ENCODE measurements around the gene LPIN1.
"Not testable (repeated sequence)": the region's sequence is repeated elsewhere in the genome, so short reads cannot be mapped to it uniquely, and the experiment has no call there.

The LPIN1 gene

DNA sequence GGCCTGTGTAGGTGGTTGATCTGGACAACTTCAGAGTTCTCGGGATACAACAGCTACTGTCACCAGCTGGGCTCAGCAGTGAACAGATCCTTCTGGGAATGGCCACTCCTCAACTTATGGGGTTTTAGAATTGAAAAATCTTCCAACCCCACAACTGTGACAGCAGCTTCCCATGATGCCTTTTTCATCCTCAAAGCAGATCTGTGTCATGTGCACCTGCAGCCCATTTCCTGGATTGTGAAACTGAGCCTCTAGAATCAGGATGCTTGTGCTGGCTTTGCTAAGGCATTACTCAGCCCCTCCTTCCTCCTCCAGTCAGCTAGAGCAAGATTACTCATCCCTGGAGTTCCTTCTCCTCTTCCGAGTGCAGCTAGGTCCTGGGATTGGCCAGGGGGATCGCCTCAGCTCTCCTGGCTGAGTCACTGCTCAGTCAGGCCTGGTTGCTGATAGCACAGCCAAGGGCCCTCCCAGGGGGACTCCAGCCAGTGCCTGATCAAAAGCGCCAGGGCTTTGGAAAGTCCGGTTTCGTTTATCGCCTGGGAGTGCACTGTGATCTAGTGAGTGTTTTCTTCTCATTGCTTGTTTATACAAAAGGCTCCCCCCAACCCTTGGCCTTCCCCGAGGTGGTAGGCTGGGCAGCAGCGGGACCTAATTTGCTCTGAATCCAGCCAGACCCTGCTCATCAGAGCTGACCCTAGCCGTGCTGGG, 2.4 kb upstream of the LPIN1 start:
- DNase-seq (ENCODE audit: low read depth in 2 of 2) = peak; percentile 98

- DNase-seq (ENCODE audit: low read depth in 2 of 2) = no peak
These were observed 1.6 kb upstream of the LPIN1 start for GRCh38 chr2:11744631-11745394.

DNA sequence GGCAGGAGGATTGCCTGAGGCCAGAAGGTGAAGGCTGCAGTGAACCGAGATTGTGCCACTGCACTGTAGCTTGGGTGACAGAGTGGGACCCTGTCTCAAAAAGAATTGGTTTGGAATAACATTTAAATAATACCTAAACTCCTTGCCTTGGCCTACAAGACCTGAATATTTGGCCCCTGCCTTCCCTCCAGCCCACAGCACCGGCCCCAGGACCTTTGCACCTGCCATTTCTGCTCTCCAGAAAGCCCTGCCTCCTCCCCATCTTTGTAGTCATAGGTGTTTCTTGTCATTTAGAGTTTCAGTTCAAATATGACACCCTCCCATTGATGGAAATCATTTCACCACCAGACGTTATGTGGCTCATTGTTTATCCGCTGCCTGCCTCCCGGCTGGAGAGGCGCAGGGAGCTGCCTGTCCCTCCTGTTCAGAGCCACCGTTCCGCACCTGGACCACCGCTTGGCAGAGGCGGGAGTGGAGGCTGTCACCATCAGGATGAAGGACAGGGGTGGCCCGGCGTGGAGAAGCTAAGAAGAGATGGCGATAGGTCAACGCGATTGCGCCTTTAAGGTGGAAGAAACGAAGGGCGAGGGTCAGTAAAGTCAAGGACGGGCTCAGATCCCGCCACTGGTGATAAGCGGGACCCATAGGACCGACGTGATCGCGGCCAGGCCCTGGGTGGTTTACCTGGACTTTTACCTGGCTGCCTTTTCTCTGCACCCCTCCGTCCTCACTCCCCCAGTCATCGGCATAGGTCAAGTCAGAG, 638 bp upstream of the LPIN1 start:
- DNase-seq (ENCODE audit: low read depth in 2 of 2) = no peak

GRCh38 chr2:11746807-11747459, 501 bp downstream of the LPIN1 start:
- DNase-seq (ENCODE audit: low read depth in 2 of 2) = no peak

DNA sequence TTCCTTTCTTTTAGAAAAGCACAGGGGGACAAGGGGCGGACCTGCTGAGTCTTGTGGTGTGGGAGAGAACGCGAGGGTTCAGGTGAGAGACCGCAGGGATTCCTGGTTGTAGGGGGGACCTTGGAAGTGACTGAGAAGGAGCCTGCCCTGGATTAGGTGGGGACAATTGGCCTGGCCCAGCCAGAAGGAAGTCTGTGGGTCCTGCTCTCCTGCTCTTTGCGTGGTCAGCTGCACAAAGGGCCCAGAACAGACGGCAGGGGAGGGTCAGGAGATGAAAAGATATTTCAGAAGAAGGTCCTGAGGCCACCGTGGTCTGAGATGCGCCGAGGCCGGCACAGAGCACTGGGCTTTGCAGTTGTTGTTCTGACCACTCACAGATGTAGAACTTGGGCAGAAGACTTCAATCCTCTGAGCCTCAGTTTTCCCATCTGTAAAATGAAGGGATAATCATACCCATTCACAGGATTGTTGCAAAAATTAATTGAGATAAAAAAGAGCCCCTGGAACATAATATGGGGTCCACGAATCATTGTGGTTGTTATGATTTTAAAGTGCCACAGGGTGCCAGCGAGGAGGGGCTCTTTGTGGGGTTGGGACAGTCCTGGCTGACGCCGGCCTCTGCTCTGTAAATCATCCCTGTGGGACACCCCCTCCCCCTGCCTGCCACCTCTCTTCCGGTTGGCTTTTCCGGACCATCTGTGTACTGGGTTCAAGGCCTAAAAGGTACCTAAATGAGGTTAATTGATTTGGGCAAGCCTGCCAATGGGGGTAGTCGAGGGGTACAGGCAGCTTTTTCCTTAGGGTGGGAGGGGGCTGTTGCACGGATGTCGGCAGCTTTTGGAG, 1.8 kb downstream of the LPIN1 start:
- DNase-seq (ENCODE audit: low read depth in 2 of 2) = no peak

- no peak for DNase-seq (ENCODE audit: low read depth in 2 of 2)
These were observed 2.6 kb downstream of the LPIN1 start for GRCh38 chr2:11748861-11749645.

- no peak for DNase-seq (ENCODE audit: low read depth in 2 of 2)
These were observed 3.4 kb downstream of the LPIN1 start for GRCh38 chr2:11749646-11750349.

DNA sequence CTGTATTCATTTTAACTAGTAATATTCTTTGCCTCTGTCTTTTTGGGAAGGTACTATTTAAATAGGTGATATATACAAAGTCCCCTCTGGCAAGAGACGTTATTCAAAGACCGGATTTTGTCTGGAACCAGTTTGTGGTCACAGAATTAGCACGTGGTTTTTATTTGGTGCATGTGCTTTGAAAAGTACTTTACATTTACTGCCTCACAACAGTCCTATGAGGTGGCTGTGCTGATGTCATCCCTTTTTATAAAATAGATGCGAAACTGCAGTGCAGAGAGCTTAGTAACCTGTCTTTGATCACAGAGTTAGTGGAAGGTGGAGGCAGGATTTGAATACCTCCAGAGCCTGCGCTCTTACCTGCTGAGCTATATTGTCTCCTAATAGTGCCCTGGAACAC, 4.0 kb downstream of the LPIN1 start:
- no peak for DNase-seq (ENCODE audit: low read depth in 2 of 2)

DNA sequence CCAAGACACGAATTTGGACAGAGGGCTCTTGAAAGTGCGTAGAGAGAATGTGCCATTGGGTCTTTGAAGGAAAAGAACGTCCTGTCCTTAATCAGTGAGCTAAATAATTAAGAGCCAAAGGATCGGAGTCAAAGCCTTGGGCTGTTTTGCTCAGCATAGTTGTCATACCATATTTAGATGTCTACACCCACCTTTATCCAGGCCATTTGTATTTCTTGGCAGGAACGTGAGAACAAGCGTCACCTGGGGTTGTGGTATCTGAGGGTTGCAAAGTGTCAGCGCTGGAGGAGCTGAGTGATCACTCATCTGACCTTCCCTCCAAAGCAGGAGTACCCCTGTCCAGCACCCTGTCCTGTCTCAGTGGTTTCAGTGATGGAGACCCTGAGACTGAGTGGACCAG, 4.5 kb downstream of the LPIN1 start:
- no peak for DNase-seq (ENCODE audit: low read depth in 2 of 2)

GRCh38 chr2:11752906-11753305, 6.5 kb downstream of the LPIN1 start:
- DNase-seq (ENCODE audit: low read depth in 2 of 2) = no peak

DNA sequence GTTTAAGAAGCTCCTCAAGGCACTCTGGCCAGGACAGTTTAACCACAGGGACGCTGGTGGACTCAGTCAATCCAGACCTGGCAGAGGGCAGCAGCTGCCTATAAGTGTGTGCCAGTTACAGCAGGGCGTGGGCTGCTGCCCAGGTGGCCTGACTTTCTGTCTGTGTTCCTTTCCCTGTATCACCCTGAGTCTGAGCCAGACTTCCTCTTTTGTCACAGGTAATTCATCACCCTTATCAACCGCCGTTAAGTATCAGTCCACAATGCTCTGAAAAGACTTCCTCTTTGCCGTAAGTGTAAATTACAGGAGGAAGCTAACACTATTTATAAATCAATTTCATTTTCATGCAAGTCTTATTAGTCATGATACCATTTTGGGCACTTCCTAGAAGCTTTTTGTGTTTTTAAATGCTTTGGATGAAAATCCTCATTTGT, 7.0 kb downstream of the LPIN1 start:
- DNase-seq (ENCODE audit: low read depth in 2 of 2) = no peak

- DNase-seq (ENCODE audit: low read depth in 2 of 2) = no peak
These were observed 7.7 kb downstream of the LPIN1 start for GRCh38 chr2:11753886-11754699.

- no peak for DNase-seq (ENCODE audit: low read depth in 2 of 2)
These were observed 8.2 kb downstream of the LPIN1 start for GRCh38 chr2:11754700-11755015.

- DNase-seq (ENCODE audit: low read depth in 2 of 2) = no peak
These were observed 10.7 kb downstream of the LPIN1 start for GRCh38 chr2:11757101-11757500.

DNA sequence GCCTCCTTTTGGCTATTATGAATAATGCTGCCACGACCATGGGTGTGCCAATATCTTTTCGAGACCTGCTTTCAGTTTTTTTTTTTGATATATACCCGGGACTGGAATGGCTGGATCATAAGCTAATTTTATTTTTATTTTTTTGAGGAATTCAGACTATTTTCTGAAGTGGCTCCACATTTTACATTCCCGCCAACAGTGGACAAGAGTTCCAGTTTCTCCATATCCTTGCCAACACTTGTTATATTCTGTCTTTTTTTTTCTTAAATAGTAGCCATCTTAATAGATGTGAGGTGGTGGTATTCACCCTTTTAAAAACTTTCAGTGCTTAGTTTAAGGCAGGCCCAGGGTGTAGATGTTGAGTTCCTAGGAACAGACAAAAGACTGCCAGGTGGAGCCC, 11.8 kb downstream of the LPIN1 start:
- DNase-seq (ENCODE audit: low read depth in 2 of 2) = no peak

DNA sequence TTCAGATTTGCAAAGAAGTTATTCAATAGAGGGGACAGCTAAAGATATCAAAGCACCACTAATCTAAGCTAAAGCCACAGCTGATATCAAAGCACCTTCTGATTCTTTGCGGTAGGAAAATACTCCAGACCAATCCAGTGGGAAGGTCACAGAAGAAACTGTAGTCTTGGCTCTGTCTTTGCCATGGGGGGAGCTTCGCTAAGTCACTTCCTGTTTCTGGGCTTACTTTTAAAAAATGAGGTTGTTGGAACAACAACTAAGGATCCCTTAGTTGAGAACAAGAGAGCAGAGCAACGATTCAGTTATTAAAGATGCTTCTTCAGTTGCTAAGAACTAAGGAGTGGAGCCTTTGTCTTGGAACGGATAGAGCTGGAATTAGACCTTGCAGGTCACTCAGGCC, 12.2 kb downstream of the LPIN1 start:
- no peak for DNase-seq (ENCODE audit: low read depth in 2 of 2)

DNA sequence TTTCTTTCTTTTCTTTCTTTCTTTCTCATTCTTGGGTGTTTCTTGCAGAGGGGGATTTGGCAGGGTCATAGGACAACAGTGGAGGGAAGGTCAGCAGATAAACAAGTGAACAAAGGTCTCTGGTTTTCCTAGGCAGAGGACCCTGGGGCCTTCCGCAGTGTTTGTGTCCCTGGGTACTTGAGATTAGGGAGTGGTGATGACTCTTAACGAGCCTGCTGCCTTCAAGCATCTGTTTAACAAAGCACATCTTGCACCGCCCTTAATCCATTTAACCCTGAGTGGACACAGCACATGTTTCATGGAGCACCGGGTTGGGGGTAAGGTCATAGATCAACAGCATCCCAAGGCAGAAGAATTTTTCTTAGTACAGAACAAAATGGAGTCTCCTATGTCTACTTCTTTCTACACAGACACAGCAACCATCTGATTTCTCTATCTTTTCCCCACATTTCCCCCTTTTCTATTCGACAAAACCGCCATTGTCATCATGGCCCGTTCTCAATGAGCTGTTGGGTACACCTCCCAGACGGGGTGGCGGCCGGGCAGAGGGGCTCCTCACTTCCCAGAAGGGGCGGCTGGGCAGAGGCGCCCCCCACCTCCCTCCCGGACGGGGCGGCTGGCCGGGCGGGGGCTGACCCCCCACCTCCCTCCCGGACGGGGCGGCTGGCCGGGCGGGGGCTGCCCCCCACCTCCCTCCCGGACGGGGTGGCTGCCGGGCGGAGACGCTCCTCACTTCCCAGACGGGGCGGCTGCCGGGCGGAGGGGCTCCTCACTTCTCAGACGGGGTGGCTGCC, 12.9 kb downstream of the LPIN1 start:
- not testable (repeated sequence) for DNase-seq (ENCODE audit: low read depth in 2 of 2)

DNA sequence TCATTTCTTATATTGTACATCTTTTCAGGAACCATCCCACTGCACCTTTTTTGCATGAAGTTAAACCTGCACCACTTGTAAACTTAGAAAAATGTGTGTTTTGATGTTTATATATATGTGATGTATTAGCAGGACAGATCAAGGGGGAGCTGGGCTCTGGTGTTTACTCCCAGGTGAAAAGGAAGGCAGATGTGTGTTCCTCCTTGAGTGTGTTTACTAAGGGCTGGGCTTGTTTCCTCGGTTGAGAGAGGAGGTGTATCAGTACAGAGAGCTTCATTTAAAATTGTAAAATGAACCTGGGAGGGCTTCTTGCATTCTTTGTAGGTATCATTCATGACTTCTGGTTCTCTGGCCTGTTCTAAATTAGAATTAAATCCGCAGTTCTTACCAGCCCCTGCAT, 14.8 kb downstream of the LPIN1 start:
- no peak for DNase-seq (ENCODE audit: low read depth in 2 of 2)
